HCT116 (cell line): ENCODE measurements around the gene ADGRL3.

Experiments
- JUND ChIP-seq: IDR thresholded peaks from 2 replicates; pipeline ENCODE4 v1.6.1; 2012
- POLR2A ChIP-seq: IDR thresholded peaks from 2 replicates; pipeline ENCODE4 v1.7.0; 2011; ENCODE audit warnings: borderline replicate concordance; ENCODE audit not compliant: insufficient read depth, insufficient read length; ENCODE audit errors: extremely low read depth
- POLR2AphosphoS5 ChIP-seq: IDR thresholded peaks from 2 replicates; pipeline ENCODE4 v1.6.1; 2011; ENCODE audit warnings: mild to moderate bottlenecking, low read depth, low read length, moderate library complexity
- TF ChIP-seq, protein P1 (sequence below), 3 experiments: fragments of 200-600 bp in 1 of 3; sonication (generic) in 1 of 3; IDR thresholded peaks in 2 of 3; conservative IDR thresholded peaks in 1 of 3; 2 replicates each; pipeline ENCODE4 v1.5.1; 2012 to 2017; ENCODE audit warnings: low read depth in 2 of 3, low read length in 2 of 3, antibody characterized with exemption in 1 of 3, borderline replicate concordance in 1 of 3, control low read depth in 1 of 3, mild to moderate bottlenecking in 1 of 3, mixed read lengths in 1 of 3, mixed run types in 1 of 3, moderate library complexity in 1 of 3; ENCODE audit not compliant: insufficient read depth in 1 of 3

GRCh38 chr4:61293707-61294400 is 93.7 kb downstream of the ADGRL3 start:
- TF ChIP-seq, protein P1, sequence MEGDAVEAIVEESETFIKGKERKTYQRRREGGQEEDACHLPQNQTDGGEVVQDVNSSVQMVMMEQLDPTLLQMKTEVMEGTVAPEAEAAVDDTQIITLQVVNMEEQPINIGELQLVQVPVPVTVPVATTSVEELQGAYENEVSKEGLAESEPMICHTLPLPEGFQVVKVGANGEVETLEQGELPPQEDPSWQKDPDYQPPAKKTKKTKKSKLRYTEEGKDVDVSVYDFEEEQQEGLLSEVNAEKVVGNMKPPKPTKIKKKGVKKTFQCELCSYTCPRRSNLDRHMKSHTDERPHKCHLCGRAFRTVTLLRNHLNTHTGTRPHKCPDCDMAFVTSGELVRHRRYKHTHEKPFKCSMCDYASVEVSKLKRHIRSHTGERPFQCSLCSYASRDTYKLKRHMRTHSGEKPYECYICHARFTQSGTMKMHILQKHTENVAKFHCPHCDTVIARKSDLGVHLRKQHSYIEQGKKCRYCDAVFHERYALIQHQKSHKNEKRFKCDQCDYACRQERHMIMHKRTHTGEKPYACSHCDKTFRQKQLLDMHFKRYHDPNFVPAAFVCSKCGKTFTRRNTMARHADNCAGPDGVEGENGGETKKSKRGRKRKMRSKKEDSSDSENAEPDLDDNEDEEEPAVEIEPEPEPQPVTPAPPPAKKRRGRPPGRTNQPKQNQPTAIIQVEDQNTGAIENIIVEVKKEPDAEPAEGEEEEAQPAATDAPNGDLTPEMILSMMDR (IDR thresholded peaks at IDR 0.05 in 2 of 3, conservative IDR thresholded peaks at IDR 0.05 in 1 of 3; ENCODE audit: borderline replicate concordance in 1 of 3, insufficient read depth in 1 of 3, low read depth in 2 of 3, low read length in 2 of 3), result no peak
- TF ChIP-seq JUND (no peak), POLR2A (no peak), POLR2AphosphoS5 (no peak)
